Measurements from ENCODE around the gene NADSYN1.

GRCh38 chr11:71519546-71519945 is 66.5 kb downstream of the NADSYN1 start:
- TF ChIP-seq CTCF (IDR thresholded peaks at IDR 0.05): no peak
- TF ChIP-seq POLR2A (IDR thresholded peaks at IDR 0.05): no peak
